SK-N-MC (cell line): ENCODE results near the gene LONP1.
"Not testable (repeated sequence)": the region's sequence is repeated elsewhere in the genome, so short reads cannot be mapped to it uniquely, and the experiment has no call there.

Experiments
- EZH2 ChIP-seq: fragments of 200-600 bp; sonication (generic); IDR thresholded peaks from one replicate; pipeline ENCODE4 v1.6.1; 2017; ENCODE audit warnings: antibody characterized with exemption
- FOXP2 ChIP-seq: optimal IDR thresholded peaks from 2 replicates; pipeline ENCODE3; 2011; ENCODE audit warnings: mild to moderate bottlenecking, moderate library complexity; ENCODE audit not compliant: insufficient read depth; ENCODE audit errors: extremely low read length, control extremely low read depth

DNA sequence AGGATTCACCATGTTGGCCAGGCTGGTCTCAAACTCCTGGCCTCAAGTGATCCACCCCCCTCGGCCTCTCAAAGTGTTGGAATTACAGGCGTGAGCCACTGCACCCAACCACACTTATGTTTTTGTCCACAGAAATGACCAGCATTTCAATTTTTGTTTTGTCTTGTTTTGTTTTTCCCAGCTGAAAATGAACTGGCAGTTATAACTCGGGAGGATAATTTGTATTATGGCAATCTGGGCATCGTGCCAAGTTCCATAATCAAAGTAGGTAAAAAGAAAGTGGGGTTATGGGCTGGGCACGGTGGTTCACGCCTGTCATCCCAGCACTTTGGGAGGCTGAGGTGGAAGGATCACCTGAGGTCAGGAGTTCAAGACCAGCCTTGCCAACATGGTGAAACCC is 29.0 kb upstream of the LONP1 start:
- TF ChIP-seq EZH2, FOXP2: not testable (repeated sequence)
